ENCODE measurements around the gene INPP4A. TPM values are rescaled to one million over a fixed set of nuclear protein-coding genes. Genes with fewer than 3 reads are reported as not detected.

Gene INPP4A
- total RNA-seq, 4 donors from 2014 or later, result 30.7 to 58.9 (median 39.4) TPM

GRCh38 chr2:98478907-98479306, 34.2 kb downstream of the INPP4A start:
- Histone ChIP-seq H3K27me3 (no peaks in the 10 kb centered on the region), H3K9me3 (no peaks in the 10 kb centered on the region), H3K27ac (replicated peaks in 1 of 4) (peak overlapping the region in 1 of 4 donors; percentile 49), H3K4me1 (peaks cover 68 to 99% (median 79%) of the 10 kb centered on the region in 4 donors), H3K36me3 (no peaks in the 10 kb centered on the region), H3K4me3 (no peak overlapping the region)
- 84% methylated on average over 4 of the region's 4 CpGs for WGBS
- no peak for DNase-seq (ENCODE audit: extremely low spot score)
- TF ChIP-seq POLR2AphosphoS5 (IDR thresholded peaks at IDR 0.05) (no peak), EP300 (IDR thresholded peaks at IDR 0.05) (no peak), CTCF (IDR thresholded peaks at IDR 0.05) (no peak), POLR2A (IDR thresholded peaks at IDR 0.05; ENCODE audit: low read depth) (no peak)
- intact Hi-C loops (cut with DNase I), result no loop called here

- 76% methylated on average over 4 of the region's 4 CpGs for WGBS
- DNase-seq (ENCODE audit: extremely low spot score), result no peak
- no peaks in the 10 kb centered on the region for H3K27me3 ChIP-seq
Measured at GRCh38 chr2:98479371-98479770, 34.7 kb downstream of the INPP4A start.

GRCh38 chr2:98479959-98480524, 35.4 kb downstream of the INPP4A start:
- no peaks in the 10 kb centered on the region for H3K27me3 ChIP-seq
- 33% methylated on average over 4 of the region's 4 CpGs for WGBS
- DNase-seq (ENCODE audit: extremely low spot score), result no peak
- H3K27ac ChIP-seq (replicated peaks in 1 of 4), result peak overlapping the region; percentile 2 to 49 (median 16)
- no peak for TF ChIP-seq EP300 (IDR thresholded peaks at IDR 0.05)
- no peak for TF ChIP-seq CTCF (IDR thresholded peaks at IDR 0.05)
- TF ChIP-seq POLR2AphosphoS5 (IDR thresholded peaks at IDR 0.05), result peak in 1 of 2 donors; percentile 7
- H3K36me3 ChIP-seq, result no peaks in the 10 kb centered on the region
- no peaks in the 10 kb centered on the region for H3K9me3 ChIP-seq
- intact Hi-C loops (cut with DNase I), result no loop called here
- H3K4me1 ChIP-seq, result peaks cover 60 to 99% (median 82%) of the 10 kb centered on the region in 4 donors
- H3K4me3 ChIP-seq, result no peak overlapping the region

More at GRCh38 chr2:98479371-98479770, 34.7 kb downstream of the INPP4A start:
- Histone ChIP-seq H3K4me1 (peaks cover 65 to 99% (median 82%) of the 10 kb centered on the region in 4 donors), H3K36me3 (no peaks in the 10 kb centered on the region), H3K9me3 (no peaks in the 10 kb centered on the region), H3K4me3 (no peak overlapping the region), H3K27ac (replicated peaks in 1 of 4) (peak overlapping the region; percentile 2 to 49 (median 16))
- no peak for TF ChIP-seq CTCF (IDR thresholded peaks at IDR 0.05)
- TF ChIP-seq POLR2A (IDR thresholded peaks at IDR 0.05; ENCODE audit: low read depth), result no peak
- no peak for TF ChIP-seq POLR2AphosphoS5 (IDR thresholded peaks at IDR 0.05)
- no peak for TF ChIP-seq EP300 (IDR thresholded peaks at IDR 0.05)
- intact Hi-C loops (cut with DNase I), result no loop called here

- Histone ChIP-seq H3K9me3 (no peaks in the 10 kb centered on the region), H3K36me3 (no peaks in the 10 kb centered on the region), H3K27ac (replicated peaks in 1 of 4) (no peak overlapping the region), H3K27me3 (no peaks in the 10 kb centered on the region), H3K4me1 (peaks cover 54 to 99% (median 82%) of the 10 kb centered on the region in 4 donors), H3K4me3 (no peak overlapping the region)
- DNase-seq (ENCODE audit: extremely low spot score), result no peak
- 53% methylated on average over 5 of the region's 9 CpGs for WGBS
- TF ChIP-seq CTCF (IDR thresholded peaks at IDR 0.05) (no peak), POLR2A (IDR thresholded peaks at IDR 0.05; ENCODE audit: low read depth) (no peak), EP300 (IDR thresholded peaks at IDR 0.05) (no peak), POLR2AphosphoS5 (IDR thresholded peaks at IDR 0.05) (no peak)
- intact Hi-C loops (cut with DNase I), result no loop called here
Measured at GRCh38 chr2:98480598-98480997, 35.9 kb downstream of the INPP4A start.

GRCh38 chr2:98482362-98482761, 37.7 kb downstream of the INPP4A start:
- Histone ChIP-seq H3K4me3 (no peak overlapping the region), H3K9me3 (no peaks in the 10 kb centered on the region), H3K27me3 (no peaks in the 10 kb centered on the region), H3K4me1 (peaks cover 45 to 99% (median 81%) of the 10 kb centered on the region in 4 donors), H3K36me3 (no peaks in the 10 kb centered on the region), H3K27ac (replicated peaks in 1 of 4) (no peak overlapping the region)
- intact Hi-C loops (cut with DNase I), result no loop called here
- TF ChIP-seq CTCF (IDR thresholded peaks at IDR 0.05) (no peak), POLR2A (IDR thresholded peaks at IDR 0.05; ENCODE audit: low read depth) (no peak), EP300 (IDR thresholded peaks at IDR 0.05) (no peak), POLR2AphosphoS5 (IDR thresholded peaks at IDR 0.05) (no peak)
- 92% methylated on average over 2 of the region's 2 CpGs for WGBS
- DNase-seq (ENCODE audit: extremely low spot score), result no peak
